Vagina (tissue), 2 donors: Measurements from ENCODE around the gene PRDM4. TPM values are rescaled to one million over a fixed set of nuclear protein-coding genes. Genes with fewer than 3 reads are reported as not detected.
"Not testable (repeated sequence)": the region's sequence is repeated elsewhere in the genome, so short reads cannot be mapped to it uniquely, and the experiment has no call there.

ENCODE experiments used
- DNase-seq, 2 donors: peaks; one replicate each; pipeline ENCODE4 v3.0.0-alpha.2; 2017; ENCODE audit errors: extremely low spot score in 2 of 2
- H3K27ac ChIP-seq: fragments of 200-600 bp; sonication (generic); one replicate; pipeline ENCODE4 v1.5.1; 2019
- H3K27me3 ChIP-seq: fragments of 200-600 bp; sonication (generic); one replicate; pipeline ENCODE4 v1.5.1; 2019
- H3K36me3 ChIP-seq, 2 donors: fragments of 200-600 bp; sonication (generic); one replicate each; pipeline ENCODE4 v1.5.1; 2017 to 2019
- H3K4me1 ChIP-seq: fragments of 200-600 bp; sonication (generic); one replicate; pipeline ENCODE4 v1.5.1; 2019
- H3K4me3 ChIP-seq, 2 donors: fragments of 200-600 bp; sonication (generic); 1 replicate in 1 of 2; 2 replicates in 1 of 2; pipeline ENCODE4 v1.5.1; 2016 to 2019
- H3K9me3 ChIP-seq: fragments of 200-600 bp; sonication (generic); one replicate; pipeline ENCODE4 v1.5.1; 2019
- POLR2A ChIP-seq, 2 donors: fragments of 450-650 bp; IDR thresholded peaks; one replicate each; pipeline ENCODE4 v1.6.1; 2017; ENCODE audit warnings: antibody characterized with exemption in 2 of 2, mild to moderate bottlenecking in 2 of 2, moderate library complexity in 2 of 2
- POLR2AphosphoS5 ChIP-seq, 2 donors: sonication (generic); formaldehyde crosslinking; IDR thresholded peaks; one replicate each; pipeline ENCODE4 v1.9.0; 2017; ENCODE audit warnings: antibody characterized with exemption in 2 of 2, mild to moderate bottlenecking in 2 of 2, low read depth in 1 of 2; ENCODE audit not compliant: insufficient read depth in 1 of 2
- intact Hi-C: fragments of 100-400 bp; cut with DNase I; formaldehyde crosslinking; loops from one replicate; pipeline ENCODE4 v1.15.1; 2023
- total RNA-seq: library from RNA; depleted of rRNA; stranded (reverse); fragments of >200 nt; gene quantifications from one replicate; pipeline ENCODE4 v1.2.3, GENCODE V29; 2016
- TF ChIP-seq, protein P1 (sequence below), 3 experiments: fragments of 450-650 bp in 2 of 3; fragments of 200-600 bp in 1 of 3; sonication (generic) in 1 of 3; IDR thresholded peaks; one replicate each; pipeline ENCODE4 v1.5.1; 2017 to 2019; ENCODE audit warnings: antibody characterized with exemption in 3 of 3, mild to moderate bottlenecking in 2 of 3, moderate library complexity in 2 of 3

Gene PRDM4
- total RNA-seq, 1 donor from 2014 or later: 32.2 TPM

DNA sequence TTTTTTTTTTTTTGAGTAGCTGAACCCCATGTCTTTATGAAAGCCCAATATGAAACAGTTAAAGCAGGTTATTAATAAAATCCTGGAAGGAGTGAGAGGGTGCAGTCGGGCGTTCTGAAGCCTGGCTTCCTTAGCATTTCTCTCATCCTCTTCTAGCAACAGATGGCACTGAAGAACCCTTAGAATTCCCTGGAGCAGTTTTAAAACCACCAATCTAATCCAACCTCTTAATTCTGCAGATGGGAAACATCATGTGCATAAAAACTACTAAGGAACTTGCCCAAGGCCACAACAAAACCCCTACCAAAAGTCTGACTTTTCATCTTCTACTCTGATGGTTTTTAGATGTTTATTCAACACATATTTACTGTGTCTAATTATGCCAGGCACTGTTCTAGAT, 25.2 kb downstream of the PRDM4 start:
- Histone ChIP-seq H3K9me3 (no peaks in the 10 kb centered on the region), H3K4me3 (no peak overlapping the region), H3K27ac (no peak overlapping the region), H3K36me3 (peaks cover 0 to 80% of the 10 kb centered on the region in 2 donors), H3K27me3 (no peaks in the 10 kb centered on the region), H3K4me1 (no peaks in the 10 kb centered on the region)
- TF ChIP-seq POLR2A (IDR thresholded peaks at IDR 0.05): no peak
- TF ChIP-seq, protein P1, sequence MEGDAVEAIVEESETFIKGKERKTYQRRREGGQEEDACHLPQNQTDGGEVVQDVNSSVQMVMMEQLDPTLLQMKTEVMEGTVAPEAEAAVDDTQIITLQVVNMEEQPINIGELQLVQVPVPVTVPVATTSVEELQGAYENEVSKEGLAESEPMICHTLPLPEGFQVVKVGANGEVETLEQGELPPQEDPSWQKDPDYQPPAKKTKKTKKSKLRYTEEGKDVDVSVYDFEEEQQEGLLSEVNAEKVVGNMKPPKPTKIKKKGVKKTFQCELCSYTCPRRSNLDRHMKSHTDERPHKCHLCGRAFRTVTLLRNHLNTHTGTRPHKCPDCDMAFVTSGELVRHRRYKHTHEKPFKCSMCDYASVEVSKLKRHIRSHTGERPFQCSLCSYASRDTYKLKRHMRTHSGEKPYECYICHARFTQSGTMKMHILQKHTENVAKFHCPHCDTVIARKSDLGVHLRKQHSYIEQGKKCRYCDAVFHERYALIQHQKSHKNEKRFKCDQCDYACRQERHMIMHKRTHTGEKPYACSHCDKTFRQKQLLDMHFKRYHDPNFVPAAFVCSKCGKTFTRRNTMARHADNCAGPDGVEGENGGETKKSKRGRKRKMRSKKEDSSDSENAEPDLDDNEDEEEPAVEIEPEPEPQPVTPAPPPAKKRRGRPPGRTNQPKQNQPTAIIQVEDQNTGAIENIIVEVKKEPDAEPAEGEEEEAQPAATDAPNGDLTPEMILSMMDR (IDR thresholded peaks at IDR 0.05): no peak
- no peak for TF ChIP-seq POLR2AphosphoS5 (IDR thresholded peaks at IDR 0.05; ENCODE audit: insufficient read depth in 1 of 2, low read depth in 1 of 2)
- DNase-seq: no peak
- intact Hi-C loops: no loop called here

DNA sequence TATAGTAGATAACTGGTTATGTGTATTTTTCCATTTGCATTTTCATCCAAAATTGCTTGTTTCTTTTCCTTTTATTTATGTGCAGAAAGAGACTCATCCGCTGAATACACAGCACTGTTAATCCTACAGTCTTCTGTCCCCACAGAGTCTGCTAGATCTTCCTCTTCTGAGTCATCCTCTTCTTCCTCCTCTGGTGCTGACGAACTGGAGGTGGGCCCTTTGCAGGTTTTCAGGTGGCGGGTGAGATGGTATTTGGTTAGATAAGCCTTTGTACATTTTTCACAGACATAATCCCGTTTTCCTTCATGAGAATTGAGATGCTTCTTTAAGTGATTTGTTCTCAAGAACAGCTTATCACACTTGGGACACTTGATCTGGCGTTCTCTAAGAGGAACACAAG, 26.8 kb downstream of the PRDM4 start:
- TF ChIP-seq, protein P1 (IDR thresholded peaks at IDR 0.05): no peak
- H3K36me3 ChIP-seq: peaks cover 0 to 64% of the 10 kb centered on the region in 2 donors
- H3K9me3 ChIP-seq: no peaks in the 10 kb centered on the region
- H3K27ac ChIP-seq: no peak overlapping the region
- intact Hi-C loops: no loop called here
- H3K27me3 ChIP-seq: no peaks in the 10 kb centered on the region
- H3K4me1 ChIP-seq: no peaks in the 10 kb centered on the region
- no peak overlapping the region for H3K4me3 ChIP-seq
- DNase-seq: no peak

DNA sequence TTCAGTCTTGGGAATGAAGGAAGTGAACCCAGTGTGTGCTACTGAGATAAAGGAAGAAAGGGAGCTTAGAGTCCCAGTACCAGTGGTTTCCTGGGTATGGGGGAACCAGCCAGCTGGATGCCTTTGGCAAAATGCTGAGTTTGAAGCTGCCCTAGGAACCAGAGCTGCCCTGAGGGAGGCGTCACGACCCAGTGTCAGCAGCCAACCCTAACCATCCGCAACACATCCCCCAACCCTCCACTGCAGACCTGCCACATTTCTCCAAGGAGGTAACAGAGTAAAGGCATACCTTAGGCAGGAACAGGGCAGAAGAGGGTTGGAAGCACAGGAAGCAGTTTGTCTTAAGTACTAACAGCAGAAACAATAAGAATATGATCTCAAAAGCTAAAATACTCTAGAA, 28.6 kb downstream of the PRDM4 start:
- peaks cover 0 to 47% of the 10 kb centered on the region in 2 donors for H3K36me3 ChIP-seq
- no peaks in the 10 kb centered on the region for H3K4me1 ChIP-seq
- H3K4me3 ChIP-seq: no peak overlapping the region
- TF ChIP-seq POLR2AphosphoS5 (IDR thresholded peaks at IDR 0.05; ENCODE audit: insufficient read depth in 1 of 2, low read depth in 1 of 2) (no peak), POLR2A (IDR thresholded peaks at IDR 0.05) (no peak)
- TF ChIP-seq, protein P1 (IDR thresholded peaks at IDR 0.05): no peak
- intact Hi-C loops: no loop called here
- DNase-seq: no peak
- no peak overlapping the region for H3K27ac ChIP-seq
- no peaks in the 10 kb centered on the region for H3K27me3 ChIP-seq
- H3K9me3 ChIP-seq: no peaks in the 10 kb centered on the region

DNA sequence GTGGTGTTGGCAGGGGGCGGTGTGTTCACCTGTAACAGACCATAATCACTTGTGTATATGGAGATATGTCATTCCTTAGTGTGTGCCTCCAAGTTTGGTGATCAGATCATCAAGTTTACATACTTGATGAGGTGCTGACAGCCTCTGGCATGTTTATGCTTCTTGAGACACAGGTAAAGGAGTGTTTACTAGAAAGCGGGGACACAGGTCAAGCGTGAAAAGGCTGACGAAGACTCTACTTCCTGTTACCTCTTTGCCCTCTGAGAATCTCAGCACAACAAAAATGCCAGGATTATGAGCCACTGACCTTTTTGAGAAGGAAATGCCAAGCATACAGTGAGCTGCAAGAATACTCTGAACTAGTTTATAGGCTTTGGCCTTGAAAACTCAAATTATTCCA, 29.6 kb downstream of the PRDM4 start:
- DNase-seq: no peak

DNA sequence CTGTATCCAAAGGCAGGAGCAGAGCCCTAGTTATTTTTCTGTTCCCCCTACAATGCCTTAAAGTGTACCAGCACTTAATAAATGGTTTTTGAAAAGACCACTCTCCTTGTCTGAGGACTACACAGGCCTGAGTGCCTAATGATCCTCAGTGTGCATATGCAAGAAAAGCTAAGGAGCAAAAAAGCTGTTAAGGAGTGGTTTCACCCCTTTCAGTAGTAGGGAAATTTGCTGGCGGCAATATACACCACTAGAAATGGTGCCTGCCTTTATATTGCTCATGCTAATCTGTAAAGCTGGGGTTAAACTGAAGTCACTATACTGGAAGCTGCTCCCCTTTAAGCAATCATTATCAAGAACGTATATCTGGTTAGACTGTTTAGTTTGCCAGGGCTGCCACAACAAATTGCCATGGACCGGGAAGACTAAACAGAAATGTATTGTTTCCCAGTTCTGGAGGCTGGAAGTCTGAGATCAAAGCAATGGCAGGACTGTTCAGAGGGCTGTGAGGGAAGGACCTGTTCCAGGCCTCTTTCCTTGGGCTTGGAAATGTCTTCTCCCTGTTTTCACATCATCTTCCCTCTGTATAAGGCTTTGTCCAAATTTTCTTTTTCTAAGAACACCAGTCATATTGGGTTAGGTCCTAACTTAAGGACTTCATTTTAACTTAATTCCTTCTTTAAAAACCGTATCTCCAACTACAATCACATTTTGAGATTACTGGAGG, 30.2 kb downstream of the PRDM4 start:
- TF ChIP-seq POLR2AphosphoS5 (IDR thresholded peaks at IDR 0.05; ENCODE audit: insufficient read depth in 1 of 2, low read depth in 1 of 2): no peak
- TF ChIP-seq, protein P1 (IDR thresholded peaks at IDR 0.05): no peak
- no peak for TF ChIP-seq POLR2A (IDR thresholded peaks at IDR 0.05)
- no peaks in the 10 kb centered on the region for H3K9me3 ChIP-seq
- H3K27ac ChIP-seq: no peak overlapping the region
- no peak for DNase-seq
- intact Hi-C loops: no loop called here
- no peaks in the 10 kb centered on the region for H3K27me3 ChIP-seq
- peaks cover 0 to 31% of the 10 kb centered on the region in 2 donors for H3K36me3 ChIP-seq
- H3K4me1 ChIP-seq: no peaks in the 10 kb centered on the region
- H3K4me3 ChIP-seq: no peak overlapping the region

More for the DNA sequence above, 29.6 kb downstream of the PRDM4 start:
- H3K4me3 ChIP-seq: no peak overlapping the region
- H3K4me1 ChIP-seq: no peaks in the 10 kb centered on the region
- H3K9me3 ChIP-seq: no peaks in the 10 kb centered on the region
- no peak overlapping the region for H3K27ac ChIP-seq
- no peaks in the 10 kb centered on the region for H3K27me3 ChIP-seq
- TF ChIP-seq POLR2A (IDR thresholded peaks at IDR 0.05): no peak
- TF ChIP-seq, protein P1 (IDR thresholded peaks at IDR 0.05): no peak
- TF ChIP-seq POLR2AphosphoS5 (IDR thresholded peaks at IDR 0.05; ENCODE audit: insufficient read depth in 1 of 2, low read depth in 1 of 2): no peak
- intact Hi-C loops: no loop called here
- peaks cover 0 to 37% of the 10 kb centered on the region in 2 donors for H3K36me3 ChIP-seq

DNA sequence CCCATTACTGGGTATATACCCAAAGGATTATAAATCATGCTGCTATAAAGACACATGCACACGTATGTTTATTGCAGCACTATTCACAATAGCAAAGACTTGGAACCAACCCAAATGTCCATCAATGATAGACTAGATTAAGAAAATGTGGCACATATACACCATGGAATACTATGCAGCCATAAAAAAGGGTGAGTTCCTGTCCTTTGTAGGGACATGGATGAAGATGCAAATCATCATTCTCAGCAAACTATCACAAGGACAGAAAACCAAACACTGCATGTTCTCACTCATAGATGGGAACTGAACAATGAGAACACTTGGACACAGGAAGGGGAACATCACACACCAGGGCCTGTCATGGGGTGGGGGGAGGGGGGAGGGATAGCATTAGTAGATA, 33.2 kb downstream of the PRDM4 start:
- H3K4me3 ChIP-seq, H3K27me3 ChIP-seq, intact Hi-C loops, DNase-seq, H3K36me3 ChIP-seq, H3K9me3 ChIP-seq, H3K4me1 ChIP-seq, H3K27ac ChIP-seq: not testable (repeated sequence)

DNA sequence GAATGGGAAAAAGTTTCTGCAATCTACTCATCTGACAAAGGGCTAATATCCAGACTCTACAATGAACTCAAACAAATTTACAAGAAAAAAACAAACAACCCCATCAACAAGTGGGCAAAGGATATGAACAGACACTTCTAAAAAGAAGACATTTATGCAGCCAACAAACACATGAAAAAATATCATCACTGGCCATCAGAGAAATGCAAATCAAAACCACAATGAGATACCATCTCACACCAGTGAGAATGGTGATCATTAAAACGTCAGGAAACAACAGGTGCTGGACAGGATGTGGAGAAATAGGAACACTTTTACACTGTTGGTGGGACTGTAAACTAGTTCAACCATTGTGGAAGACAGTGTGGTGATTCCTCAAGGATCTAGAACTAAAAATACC, 33.6 kb downstream of the PRDM4 start:
- H3K36me3 ChIP-seq, H3K27me3 ChIP-seq, H3K9me3 ChIP-seq, DNase-seq, H3K4me1 ChIP-seq, H3K4me3 ChIP-seq, H3K27ac ChIP-seq, intact Hi-C loops: not testable (repeated sequence)
